Measurements from ENCODE around the gene ASB2.

The ASB2 gene

GRCh38 chr14:93926245-93926872, 50.0 kb downstream of the ASB2 start:
- no peak for DNase-seq

- no peak for DNase-seq
These were observed 50.9 kb downstream of the ASB2 start for GRCh38 chr14:93925374-93925895.

GRCh38 chr14:93924592-93925355, 51.6 kb downstream of the ASB2 start:
- DNase-seq, result no peak

- peak; percentile 44 for DNase-seq
These were observed 52.7 kb downstream of the ASB2 start for GRCh38 chr14:93923626-93924025.

GRCh38 chr14:93921001-93921806, 55.2 kb downstream of the ASB2 start:
- no peak for DNase-seq

GRCh38 chr14:93917141-93917540, 59.2 kb downstream of the ASB2 start:
- no peak for DNase-seq

GRCh38 chr14:93916498-93916897, 59.9 kb downstream of the ASB2 start:
- no peak for DNase-seq

- DNase-seq, result no peak
These were observed 60.6 kb downstream of the ASB2 start for GRCh38 chr14:93915800-93916199.

- DNase-seq, result no peak
These were observed 61.2 kb downstream of the ASB2 start for GRCh38 chr14:93915070-93915705.

- no peak for DNase-seq
These were observed 62.1 kb downstream of the ASB2 start for GRCh38 chr14:93914278-93914677.

GRCh38 chr14:93912782-93913181, 63.6 kb downstream of the ASB2 start:
- DNase-seq, result no peak

- no peak for DNase-seq
These were observed 64.3 kb downstream of the ASB2 start for GRCh38 chr14:93911975-93912615.

- DNase-seq, result no peak
These were observed 66.8 kb downstream of the ASB2 start for GRCh38 chr14:93909429-93910128.

GRCh38 chr14:93906341-93907329, 69.7 kb downstream of the ASB2 start:
- peak; percentile 26 for DNase-seq

GRCh38 chr14:93905623-93906022, 70.7 kb downstream of the ASB2 start:
- no peak for DNase-seq

- DNase-seq, result no peak
These were observed 72.8 kb downstream of the ASB2 start for GRCh38 chr14:93903342-93904184.

GRCh38 chr14:93902619-93903307, 73.6 kb downstream of the ASB2 start:
- DNase-seq, result no peak

- no peak for DNase-seq
These were observed 74.6 kb downstream of the ASB2 start for GRCh38 chr14:93901813-93902212.

- no peak for DNase-seq
These were observed 77.6 kb downstream of the ASB2 start for GRCh38 chr14:93898731-93899130.
